NK-92 treated with Interleukin-12 subunit alpha and Interleukin-12 subunit beta, amount 100 ng/mL, for 24 hours (cell line): ENCODE results near the gene ACE.

Experiments
- DNase-seq: peaks from one replicate; lab custom pipeline; 2025; lab: John Stamatoyannopoulos, UW

Gene ACE

GRCh38 chr17:63476854-63477479 is at the start of gene ACE:
ACE (plus strand) TSS chr17:63477061; CDS start chr17:63477095, 34 bp downstream.
- no peak for DNase-seq

- DNase-seq, result no peak
Observed at GRCh38 chr17:63429766-63430165, 47.1 kb upstream of the ACE start.

- no peak for DNase-seq
Observed at GRCh38 chr17:63430223-63430622, 46.6 kb upstream of the ACE start.

- no peak for DNase-seq
Observed at GRCh38 chr17:63431618-63431938, 45.3 kb upstream of the ACE start.

GRCh38 chr17:63431939-63432804 is 44.7 kb upstream of the ACE start:
- no peak for DNase-seq

GRCh38 chr17:63433746-63434591 is 42.9 kb upstream of the ACE start:
- no peak for DNase-seq

- no peak for DNase-seq
Observed at GRCh38 chr17:63434951-63435571, 41.8 kb upstream of the ACE start.

- DNase-seq, result no peak
Observed at GRCh38 chr17:63435681-63436522, 41.0 kb upstream of the ACE start.

- DNase-seq, result no peak
Observed at GRCh38 chr17:63436523-63437110, 40.2 kb upstream of the ACE start.

- no peak for DNase-seq
Observed at GRCh38 chr17:63437287-63438091, 39.4 kb upstream of the ACE start.

- no peak for DNase-seq
Observed at GRCh38 chr17:63438092-63439051, 38.5 kb upstream of the ACE start.

- DNase-seq, result no peak
Observed at GRCh38 chr17:63439687-63440086, 37.2 kb upstream of the ACE start.

- no peak for DNase-seq
Observed at GRCh38 chr17:63440127-63440769, 36.6 kb upstream of the ACE start.

GRCh38 chr17:63440770-63441335 is 36.0 kb upstream of the ACE start:
- DNase-seq, result no peak

GRCh38 chr17:63441654-63442053 is 35.2 kb upstream of the ACE start:
- DNase-seq, result no peak

GRCh38 chr17:63442074-63442473 is 34.8 kb upstream of the ACE start:
- no peak for DNase-seq

- DNase-seq, result no peak
Observed at GRCh38 chr17:63442549-63443035, 34.3 kb upstream of the ACE start.

GRCh38 chr17:63443053-63443452 is 33.8 kb upstream of the ACE start:
- DNase-seq, result no peak
